Measurements from ENCODE around the gene TOMM40L.

DNA sequence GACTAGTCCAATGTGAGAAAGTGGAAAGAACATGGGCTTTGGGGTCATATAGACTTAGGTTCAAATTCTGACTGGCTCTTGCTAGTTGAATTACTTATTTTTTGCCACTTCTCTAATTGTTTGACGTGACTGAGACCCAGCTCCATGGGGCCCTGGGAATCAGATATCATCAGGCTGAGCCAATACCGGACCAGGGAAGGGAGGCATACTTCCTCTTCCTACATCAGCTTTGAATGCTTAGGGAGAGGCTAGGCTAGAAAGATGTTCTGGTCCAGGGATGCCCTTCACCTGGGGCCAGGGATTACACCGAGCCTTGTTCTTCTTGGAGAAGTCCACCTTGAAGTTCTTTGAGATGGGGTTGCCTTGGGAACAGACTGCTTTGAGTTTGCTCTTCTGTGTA lies 15.8 kb downstream of the TOMM40L start:
- TF ChIP-seq, protein P1, sequence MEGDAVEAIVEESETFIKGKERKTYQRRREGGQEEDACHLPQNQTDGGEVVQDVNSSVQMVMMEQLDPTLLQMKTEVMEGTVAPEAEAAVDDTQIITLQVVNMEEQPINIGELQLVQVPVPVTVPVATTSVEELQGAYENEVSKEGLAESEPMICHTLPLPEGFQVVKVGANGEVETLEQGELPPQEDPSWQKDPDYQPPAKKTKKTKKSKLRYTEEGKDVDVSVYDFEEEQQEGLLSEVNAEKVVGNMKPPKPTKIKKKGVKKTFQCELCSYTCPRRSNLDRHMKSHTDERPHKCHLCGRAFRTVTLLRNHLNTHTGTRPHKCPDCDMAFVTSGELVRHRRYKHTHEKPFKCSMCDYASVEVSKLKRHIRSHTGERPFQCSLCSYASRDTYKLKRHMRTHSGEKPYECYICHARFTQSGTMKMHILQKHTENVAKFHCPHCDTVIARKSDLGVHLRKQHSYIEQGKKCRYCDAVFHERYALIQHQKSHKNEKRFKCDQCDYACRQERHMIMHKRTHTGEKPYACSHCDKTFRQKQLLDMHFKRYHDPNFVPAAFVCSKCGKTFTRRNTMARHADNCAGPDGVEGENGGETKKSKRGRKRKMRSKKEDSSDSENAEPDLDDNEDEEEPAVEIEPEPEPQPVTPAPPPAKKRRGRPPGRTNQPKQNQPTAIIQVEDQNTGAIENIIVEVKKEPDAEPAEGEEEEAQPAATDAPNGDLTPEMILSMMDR (IDR thresholded peaks at IDR 0.05): no peak
- no peak for TF ChIP-seq POLR2A (IDR thresholded peaks at IDR 0.05)
- TF ChIP-seq POLR2AphosphoS5 (IDR thresholded peaks at IDR 0.05): no peak
- no peak for TF ChIP-seq EP300 (IDR thresholded peaks at IDR 0.05)

Data from sigmoid colon (tissue), 4 donors.